Renal pelvis (tissue), 4 donors: ENCODE measurements around the gene SEMA3C. TPM values are rescaled to one million over a fixed set of nuclear protein-coding genes. Genes with fewer than 3 reads are reported as not detected.

ENCODE experiments used
- DNase-seq: peaks from one replicate; pipeline ENCODE4 v3.0.0-alpha.2; 2013
- polyA plus RNA-seq, 3 donors: library from polyadenylated mRNA; unstranded; fragments of 120-200 nt; gene quantifications; one replicate each; pipeline ENCODE4 v1.2.1, GENCODE V29; 2013; ENCODE audit not compliant: insufficient read length in 3 of 3

The SEMA3C gene
- polyA plus RNA-seq, 3 donors: 24.9 to 27.8 (median 25.6) TPM

DNA sequence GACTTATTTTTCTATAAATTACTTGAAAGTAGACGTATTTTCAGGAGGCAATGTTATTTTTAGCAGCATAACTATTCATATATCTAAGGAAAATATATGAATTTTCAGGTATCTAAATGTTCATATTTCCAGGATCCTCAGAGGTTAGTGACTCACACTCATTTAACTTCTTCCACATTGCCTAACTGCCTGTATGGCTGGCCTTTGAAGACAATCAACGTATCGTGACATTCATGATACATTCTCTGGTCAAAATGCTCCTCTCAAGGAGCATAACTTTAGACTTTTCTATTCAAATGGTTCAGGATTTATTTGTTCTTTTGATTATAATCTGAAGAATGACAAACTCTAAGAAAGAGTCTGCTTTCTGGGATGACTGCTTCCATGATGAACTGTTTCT lies 89.3 kb downstream of the SEMA3C start:
- DNase-seq: no peak

DNA sequence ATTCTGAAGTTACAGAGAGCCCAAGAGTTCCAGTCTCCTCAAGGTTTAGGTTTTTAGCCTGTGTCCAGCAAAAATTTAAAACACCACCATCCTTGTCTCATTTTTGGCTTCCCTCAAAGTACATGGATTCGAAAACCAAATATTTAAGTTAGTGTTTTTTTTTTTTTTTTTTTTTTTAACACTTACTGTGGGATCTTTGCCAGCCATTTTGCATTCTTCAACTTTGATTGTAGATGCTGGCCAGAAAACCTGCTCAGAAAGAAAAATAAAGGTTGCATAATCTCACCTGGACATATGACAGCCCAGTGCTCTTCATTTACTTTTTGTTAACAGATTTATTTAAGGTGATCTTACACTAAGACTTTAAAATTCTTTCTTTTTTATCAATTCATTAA lies 91.6 kb downstream of the SEMA3C start:
- no peak for DNase-seq

DNA sequence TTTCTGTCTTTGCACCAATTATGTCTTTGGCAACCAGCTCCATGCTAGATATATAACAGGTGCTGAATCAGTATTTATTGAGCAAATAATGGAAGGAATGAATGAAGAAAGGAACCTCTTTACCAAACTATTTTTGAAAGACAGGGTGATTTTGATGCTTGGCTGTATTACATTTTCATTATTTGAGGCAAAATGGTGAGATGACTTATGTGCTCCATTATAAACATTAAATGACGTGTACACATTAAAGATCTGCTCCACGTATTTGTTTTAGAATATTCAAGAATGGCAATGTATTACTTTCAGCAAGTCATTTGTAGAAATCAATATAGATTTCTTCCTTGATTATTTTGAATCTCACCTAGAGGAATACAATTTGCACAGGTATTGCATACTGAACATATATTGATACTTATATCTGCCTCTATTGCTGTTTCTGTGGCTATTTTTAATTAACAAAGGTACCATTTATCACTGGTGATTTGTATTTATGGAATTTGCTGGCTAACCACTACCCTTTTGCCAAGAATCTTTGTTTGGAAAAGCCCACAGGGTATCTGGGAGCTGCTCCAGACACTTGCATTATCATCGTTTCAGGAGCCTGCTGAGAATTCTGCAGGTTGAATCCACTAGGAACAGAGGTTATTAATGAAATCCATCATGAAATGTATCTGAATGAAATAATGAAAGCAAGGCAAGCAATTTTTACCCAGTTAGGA lies 92.2 kb downstream of the SEMA3C start:
- no peak for DNase-seq

DNA sequence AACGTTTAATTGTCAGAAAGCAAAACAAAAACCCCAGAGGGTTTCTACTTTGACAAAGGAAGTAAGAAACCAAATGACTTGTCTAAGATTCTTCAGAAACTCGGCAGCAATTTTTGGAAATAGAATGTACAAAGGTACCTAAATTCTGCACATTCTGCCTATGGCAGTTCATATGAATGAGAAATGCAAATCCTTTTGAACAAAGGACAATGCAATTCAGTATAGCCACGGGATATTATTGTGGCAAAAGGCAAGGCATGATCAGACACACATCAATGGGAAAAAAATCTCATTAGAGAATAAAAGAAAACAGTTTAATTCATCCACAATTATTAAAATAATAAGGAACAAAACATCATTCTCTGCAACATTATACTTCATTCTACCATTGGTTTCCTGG lies 93.4 kb downstream of the SEMA3C start:
- DNase-seq: no peak

- no peak for DNase-seq
These were observed 94.6 kb downstream of the SEMA3C start for GRCh38 chr7:80824253-80824652.

- DNase-seq: no peak
These were observed 95.8 kb downstream of the SEMA3C start for GRCh38 chr7:80823057-80823456.

DNA sequence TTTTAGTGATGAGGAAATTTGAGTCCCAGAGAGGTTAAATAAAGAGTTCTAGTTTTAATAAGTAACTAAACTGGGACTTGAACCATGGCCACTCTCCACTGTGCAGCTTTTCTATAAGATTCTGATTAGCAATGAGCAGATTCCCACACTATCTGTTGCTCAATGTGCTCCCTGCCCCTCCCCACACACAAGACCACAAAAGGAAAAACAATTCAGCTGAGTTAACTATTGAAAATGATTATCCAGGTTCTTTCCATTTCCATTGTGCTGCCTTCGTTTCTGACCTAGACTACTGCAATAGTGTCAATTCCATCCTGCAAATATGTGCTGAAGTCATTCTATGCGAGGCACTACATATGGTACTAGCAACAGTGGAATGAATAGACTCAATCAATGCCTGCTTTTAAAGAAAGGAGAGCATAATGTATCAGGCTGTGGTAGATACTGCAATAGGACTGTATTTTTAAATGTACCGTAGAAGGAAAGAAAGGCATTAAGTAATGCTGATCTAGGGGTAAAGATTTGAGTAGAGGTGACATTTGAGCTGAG lies 97.0 kb downstream of the SEMA3C start:
- DNase-seq: no peak

- no peak for DNase-seq
These were observed 99.3 kb downstream of the SEMA3C start for GRCh38 chr7:80819503-80819902.

GRCh38 chr7:80818181-80818580 lies 100.7 kb downstream of the SEMA3C start:
- DNase-seq: no peak

DNA sequence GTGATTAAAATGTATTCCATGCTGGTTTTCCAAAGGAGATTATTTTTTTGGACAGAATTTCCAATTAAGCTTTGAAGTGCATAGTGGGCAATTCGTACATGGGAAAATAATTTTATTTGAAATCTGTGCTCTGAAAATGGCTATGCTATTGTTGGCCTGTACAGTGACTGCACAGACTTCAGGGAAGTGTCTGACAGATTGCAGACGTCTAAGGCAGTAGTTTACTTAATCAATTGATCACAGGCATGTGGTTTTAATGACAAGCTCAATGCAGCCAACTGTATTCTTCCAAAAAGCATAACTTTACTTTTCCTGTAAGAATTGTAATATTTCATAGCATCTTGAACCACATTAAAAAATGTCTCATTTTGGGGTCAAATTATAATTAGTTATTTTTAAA lies 102.0 kb downstream of the SEMA3C start:
- DNase-seq: no peak

GRCh38 chr7:80815733-80816132 lies 103.1 kb downstream of the SEMA3C start:
- no peak for DNase-seq

GRCh38 chr7:80809545-80809944 lies 109.3 kb downstream of the SEMA3C start:
- DNase-seq: no peak

DNA sequence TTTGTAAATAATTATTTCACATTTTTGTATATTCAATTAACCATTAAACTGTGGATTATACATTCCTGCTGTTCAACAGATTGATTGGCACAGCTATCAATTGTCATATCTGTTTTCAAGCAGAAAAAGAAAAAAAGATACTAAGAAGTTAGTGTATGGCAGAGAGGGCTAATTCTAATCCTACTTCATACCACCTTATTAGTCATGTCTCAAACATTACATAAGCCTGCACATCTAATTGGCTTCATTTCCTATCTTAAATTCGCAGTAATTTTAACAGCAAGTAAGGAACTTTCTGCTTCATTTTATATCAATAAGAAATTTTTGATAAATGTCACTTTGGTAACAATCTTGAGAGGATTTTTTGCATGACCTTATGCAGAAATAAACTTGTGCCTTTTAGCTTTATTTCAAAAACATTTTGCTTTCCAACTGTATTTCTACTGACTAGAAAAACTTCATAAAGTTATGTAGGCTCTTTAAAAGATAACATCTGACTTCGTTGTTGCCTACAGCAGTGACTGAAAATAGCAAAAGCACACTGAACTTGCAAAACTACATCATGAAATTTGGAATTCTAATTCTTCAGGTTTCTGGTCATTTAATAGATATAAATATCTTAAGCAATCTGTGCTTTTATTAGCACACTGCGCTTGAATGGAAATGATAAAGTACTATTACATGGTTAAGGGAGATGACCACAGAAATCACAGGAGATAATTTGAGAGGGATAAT lies 111.5 kb downstream of the SEMA3C start:
- no peak for DNase-seq

DNA sequence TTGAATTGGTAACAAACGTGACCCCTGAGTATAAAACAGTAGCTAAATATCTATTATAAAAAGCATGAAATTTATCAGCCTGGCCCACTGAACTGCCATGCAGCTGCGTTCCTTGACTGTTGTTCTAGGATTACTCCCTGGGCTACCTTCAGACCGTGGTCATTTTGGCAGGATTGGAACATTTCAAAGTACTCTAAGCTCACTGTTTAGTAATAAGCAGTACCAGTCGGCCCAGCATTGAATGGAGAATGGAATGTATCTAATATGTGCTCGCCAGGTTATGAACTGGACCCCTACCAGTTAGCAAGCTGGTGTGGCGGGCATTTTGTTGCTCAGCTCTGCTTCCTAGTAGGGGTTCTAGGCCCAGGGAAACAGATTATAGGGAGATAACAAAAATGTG lies 112.2 kb downstream of the SEMA3C start:
- no peak for DNase-seq

GRCh38 chr7:80804589-80804988 lies 114.3 kb downstream of the SEMA3C start:
- no peak for DNase-seq

DNA sequence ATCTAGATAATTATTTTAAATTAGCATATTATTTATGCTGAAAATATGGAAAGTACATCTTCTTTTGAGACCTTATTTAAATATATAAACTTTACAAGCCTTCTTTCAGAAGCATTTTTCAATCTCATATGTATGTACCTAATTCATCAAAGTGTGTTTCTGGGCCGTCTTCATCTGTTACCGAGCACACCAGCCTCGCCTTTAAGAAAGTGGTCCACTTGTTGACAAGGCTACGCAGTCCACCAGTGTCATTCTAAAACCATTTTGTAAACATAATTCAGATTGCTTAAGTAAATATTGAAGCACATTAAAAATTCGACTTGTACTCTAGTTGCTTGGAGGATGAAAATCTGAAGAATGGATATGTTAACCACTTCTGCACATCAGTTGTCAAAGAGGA lies 116.3 kb downstream of the SEMA3C start:
- no peak for DNase-seq

- DNase-seq: peak; percentile 39
These were observed 123.9 kb downstream of the SEMA3C start for GRCh38 chr7:80794631-80795573.

- no peak for DNase-seq
These were observed 127.3 kb downstream of the SEMA3C start for GRCh38 chr7:80791509-80791929.

GRCh38 chr7:80790877-80791276 lies 128.0 kb downstream of the SEMA3C start:
- no peak for DNase-seq

DNA sequence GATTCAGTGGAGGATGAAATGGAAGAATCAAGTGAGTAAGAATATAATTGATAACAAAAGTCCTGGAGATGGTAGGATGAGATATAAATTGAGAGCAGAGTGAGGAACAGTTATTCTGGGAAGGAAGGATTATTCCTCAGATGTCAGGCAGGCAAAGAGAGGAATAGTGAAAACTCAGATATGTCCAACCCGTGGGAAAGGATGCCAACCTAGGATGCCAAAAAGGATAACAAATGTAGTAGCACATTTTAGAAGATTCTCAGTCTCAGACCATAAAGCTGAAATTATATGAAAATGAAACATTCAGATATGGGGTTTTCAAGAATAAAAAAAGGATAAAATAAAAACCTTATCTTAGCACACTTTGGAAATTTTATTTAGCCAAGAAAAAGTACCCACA lies 131.1 kb downstream of the SEMA3C start:
- DNase-seq: no peak

DNA sequence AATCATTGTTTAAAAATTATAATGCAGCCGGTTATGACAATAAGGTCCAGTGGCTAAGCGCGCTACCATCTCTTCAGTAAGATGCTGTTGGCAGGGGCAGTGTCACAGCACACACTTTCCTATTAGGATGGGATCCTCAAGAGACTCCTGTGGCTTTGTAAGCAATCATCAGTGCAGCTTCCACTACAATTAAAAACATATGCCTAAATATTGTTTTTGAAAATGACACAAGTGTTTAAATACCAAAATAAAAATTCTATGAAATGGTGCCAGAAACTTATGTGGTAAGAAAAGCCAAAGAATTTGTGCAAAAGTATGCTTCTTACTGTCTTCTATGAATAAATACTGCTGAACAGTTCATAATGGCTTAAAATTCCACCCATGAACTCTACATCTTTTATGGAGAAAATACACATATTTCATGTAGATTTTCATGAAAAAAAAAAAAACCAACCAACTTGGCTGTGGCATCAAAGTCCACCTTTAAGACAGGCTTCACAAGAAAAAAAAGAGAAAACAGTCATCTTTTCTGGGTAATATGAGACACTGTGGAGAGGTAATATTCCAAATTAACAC lies 132.8 kb downstream of the SEMA3C start:
- no peak for DNase-seq

- DNase-seq: no peak
These were observed 133.6 kb downstream of the SEMA3C start for GRCh38 chr7:80785276-80785675.
